Measurements from ENCODE around the gene CNTF.

DNA sequence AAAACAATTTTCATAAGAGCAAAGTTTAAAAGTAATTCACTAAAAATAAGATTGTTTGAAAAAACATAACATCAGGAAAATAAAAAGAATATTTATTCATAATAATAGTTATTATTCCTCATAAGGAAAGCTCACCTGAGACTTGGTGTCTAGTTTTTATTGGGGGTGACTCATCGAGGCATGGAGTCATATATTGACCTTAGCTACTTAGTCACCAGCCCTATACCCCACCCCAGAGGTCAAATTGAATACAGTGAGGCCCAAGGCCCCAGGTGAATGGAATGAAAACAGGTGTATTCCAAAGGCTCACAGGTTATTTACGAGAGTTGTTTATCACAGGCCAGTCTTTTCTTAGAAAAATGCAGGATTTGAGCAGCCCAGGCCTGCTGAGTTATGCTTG, 36.9 kb downstream of the CNTF start:
- TF ChIP-seq GATA3 (IDR thresholded peaks at IDR 0.05; ENCODE audit: low read depth, low read length) (no peak), GATA2 (IDR thresholded peaks at IDR 0.05; ENCODE audit: low read depth, low read length) (no peak)
